ENCODE measurements around the gene MRPL11. TPM values are rescaled to one million over a fixed set of nuclear protein-coding genes. Genes with fewer than 3 reads are reported as not detected.

The MRPL11 gene
- total RNA-seq (10 to 100 TPM; 18.0 to 24.7 TPM), polyA plus RNA-seq (10 to 100 TPM; 39.9 to 45.6 TPM)

DNA sequence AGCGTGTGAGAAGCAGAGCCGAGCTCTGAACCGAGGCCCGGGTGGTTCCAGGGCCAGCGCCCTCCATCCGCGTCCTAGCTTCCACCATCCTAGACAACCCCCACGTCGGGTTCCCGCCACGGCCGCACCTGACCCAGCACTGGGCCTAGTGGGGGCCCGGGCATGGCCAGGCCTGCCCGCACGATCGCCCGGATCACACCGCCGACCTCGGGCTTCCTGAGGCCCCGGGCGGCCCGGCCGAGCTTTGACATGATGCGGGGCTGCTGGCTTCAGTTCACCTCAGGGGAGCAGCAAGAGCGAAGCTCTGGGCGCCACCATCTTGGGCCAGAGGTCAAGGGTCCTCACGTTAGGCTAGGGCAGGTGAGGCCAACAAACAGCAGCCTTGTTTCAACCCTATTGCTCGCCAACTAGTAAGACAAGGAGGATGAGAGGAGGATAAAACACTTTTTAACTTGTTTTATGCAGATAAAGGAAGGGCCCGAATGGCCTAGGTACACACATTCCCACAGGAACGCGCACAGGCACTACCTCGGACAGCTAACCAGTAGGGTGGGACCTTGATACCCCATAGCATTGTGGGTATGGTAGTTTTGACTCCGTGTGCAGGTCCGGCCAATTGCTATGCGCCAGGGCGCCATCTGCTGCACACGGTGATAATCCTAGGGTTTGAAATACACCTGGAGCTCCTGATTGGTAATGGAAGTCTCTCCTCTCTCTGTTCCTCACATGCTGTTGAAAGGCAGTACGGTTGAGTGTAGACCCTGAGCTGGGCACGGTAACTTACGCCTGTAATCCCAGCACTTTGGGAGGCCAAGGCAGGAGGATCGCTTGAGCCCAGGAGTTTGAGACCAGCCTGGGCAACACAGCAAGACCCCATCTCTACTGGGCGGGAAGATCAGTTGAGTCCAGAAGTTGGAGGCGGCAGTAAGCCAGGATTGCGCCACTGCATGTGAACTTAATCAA is at the start of gene MRPL11:
TSS of gene MRPL11 (minus strand) at position 345 of the 963 bp plus-strand sequence. CDS start at position 251, 94 bp downstream.
- TF ChIP-seq RXRA (IDR thresholded peaks at IDR 0.05) (peak; percentile 82 to 94), EGR1 (IDR thresholded peaks at IDR 0.05; ENCODE audit: low read depth in 2 of 2) (no peak), YY1 (IDR thresholded peaks at IDR 0.05) (peak; percentile 98), JUND (IDR thresholded peaks at IDR 0.05) (no peak), NR2F2 (IDR thresholded peaks at IDR 0.05) (peak; percentile 99), RAD21 (IDR thresholded peaks at IDR 0.05) (peak; percentile 66 to 76), TAF1 (conservative IDR thresholded peaks at IDR 0.05) (no peak), GABPA (IDR thresholded peaks at IDR 0.05 in 1 of 2, conservative IDR thresholded peaks at IDR 0.05 in 1 of 2) (peak in 1 of 2 donors; percentile 57), FOXA1 (IDR thresholded peaks at IDR 0.05) (no peak), HNF4A (conservative IDR thresholded peaks at IDR 0.05) (peak; percentile 52 to 59), FOXA2 (IDR thresholded peaks at IDR 0.05) (no peak), SP1 (IDR thresholded peaks at IDR 0.05) (peak; percentile 60), HNF4G (IDR thresholded peaks at IDR 0.05) (no peak)
- TF ChIP-seq, protein P1, sequence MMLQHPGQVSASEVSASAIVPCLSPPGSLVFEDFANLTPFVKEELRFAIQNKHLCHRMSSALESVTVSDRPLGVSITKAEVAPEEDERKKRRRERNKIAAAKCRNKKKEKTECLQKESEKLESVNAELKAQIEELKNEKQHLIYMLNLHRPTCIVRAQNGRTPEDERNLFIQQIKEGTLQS (IDR thresholded peaks at IDR 0.05) = peak; percentile 17
- TF ChIP-seq, protein P2, sequence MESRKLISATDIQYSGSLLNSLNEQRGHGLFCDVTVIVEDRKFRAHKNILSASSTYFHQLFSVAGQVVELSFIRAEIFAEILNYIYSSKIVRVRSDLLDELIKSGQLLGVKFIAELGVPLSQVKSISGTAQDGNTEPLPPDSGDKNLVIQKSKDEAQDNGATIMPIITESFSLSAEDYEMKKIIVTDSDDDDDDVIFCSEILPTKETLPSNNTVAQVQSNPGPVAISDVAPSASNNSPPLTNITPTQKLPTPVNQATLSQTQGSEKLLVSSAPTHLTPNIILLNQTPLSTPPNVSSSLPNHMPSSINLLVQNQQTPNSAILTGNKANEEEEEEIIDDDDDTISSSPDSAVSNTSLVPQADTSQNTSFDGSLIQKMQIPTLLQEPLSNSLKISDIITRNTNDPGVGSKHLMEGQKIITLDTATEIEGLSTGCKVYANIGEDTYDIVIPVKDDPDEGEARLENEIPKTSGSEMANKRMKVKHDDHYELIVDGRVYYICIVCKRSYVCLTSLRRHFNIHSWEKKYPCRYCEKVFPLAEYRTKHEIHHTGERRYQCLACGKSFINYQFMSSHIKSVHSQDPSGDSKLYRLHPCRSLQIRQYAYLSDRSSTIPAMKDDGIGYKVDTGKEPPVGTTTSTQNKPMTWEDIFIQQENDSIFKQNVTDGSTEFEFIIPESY (IDR thresholded peaks at IDR 0.05) = no peak
- TF ChIP-seq, protein P3, sequence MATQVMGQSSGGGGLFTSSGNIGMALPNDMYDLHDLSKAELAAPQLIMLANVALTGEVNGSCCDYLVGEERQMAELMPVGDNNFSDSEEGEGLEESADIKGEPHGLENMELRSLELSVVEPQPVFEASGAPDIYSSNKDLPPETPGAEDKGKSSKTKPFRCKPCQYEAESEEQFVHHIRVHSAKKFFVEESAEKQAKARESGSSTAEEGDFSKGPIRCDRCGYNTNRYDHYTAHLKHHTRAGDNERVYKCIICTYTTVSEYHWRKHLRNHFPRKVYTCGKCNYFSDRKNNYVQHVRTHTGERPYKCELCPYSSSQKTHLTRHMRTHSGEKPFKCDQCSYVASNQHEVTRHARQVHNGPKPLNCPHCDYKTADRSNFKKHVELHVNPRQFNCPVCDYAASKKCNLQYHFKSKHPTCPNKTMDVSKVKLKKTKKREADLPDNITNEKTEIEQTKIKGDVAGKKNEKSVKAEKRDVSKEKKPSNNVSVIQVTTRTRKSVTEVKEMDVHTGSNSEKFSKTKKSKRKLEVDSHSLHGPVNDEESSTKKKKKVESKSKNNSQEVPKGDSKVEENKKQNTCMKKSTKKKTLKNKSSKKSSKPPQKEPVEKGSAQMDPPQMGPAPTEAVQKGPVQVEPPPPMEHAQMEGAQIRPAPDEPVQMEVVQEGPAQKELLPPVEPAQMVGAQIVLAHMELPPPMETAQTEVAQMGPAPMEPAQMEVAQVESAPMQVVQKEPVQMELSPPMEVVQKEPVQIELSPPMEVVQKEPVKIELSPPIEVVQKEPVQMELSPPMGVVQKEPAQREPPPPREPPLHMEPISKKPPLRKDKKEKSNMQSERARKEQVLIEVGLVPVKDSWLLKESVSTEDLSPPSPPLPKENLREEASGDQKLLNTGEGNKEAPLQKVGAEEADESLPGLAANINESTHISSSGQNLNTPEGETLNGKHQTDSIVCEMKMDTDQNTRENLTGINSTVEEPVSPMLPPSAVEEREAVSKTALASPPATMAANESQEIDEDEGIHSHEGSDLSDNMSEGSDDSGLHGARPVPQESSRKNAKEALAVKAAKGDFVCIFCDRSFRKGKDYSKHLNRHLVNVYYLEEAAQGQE (IDR thresholded peaks at IDR 0.05) = peak; percentile 96
- TF ChIP-seq, protein P4, sequence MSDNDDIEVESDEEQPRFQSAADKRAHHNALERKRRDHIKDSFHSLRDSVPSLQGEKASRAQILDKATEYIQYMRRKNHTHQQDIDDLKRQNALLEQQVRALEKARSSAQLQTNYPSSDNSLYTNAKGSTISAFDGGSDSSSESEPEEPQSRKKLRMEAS (IDR thresholded peaks at IDR 0.05) = peak; percentile 74
- TF ChIP-seq, protein P5, sequence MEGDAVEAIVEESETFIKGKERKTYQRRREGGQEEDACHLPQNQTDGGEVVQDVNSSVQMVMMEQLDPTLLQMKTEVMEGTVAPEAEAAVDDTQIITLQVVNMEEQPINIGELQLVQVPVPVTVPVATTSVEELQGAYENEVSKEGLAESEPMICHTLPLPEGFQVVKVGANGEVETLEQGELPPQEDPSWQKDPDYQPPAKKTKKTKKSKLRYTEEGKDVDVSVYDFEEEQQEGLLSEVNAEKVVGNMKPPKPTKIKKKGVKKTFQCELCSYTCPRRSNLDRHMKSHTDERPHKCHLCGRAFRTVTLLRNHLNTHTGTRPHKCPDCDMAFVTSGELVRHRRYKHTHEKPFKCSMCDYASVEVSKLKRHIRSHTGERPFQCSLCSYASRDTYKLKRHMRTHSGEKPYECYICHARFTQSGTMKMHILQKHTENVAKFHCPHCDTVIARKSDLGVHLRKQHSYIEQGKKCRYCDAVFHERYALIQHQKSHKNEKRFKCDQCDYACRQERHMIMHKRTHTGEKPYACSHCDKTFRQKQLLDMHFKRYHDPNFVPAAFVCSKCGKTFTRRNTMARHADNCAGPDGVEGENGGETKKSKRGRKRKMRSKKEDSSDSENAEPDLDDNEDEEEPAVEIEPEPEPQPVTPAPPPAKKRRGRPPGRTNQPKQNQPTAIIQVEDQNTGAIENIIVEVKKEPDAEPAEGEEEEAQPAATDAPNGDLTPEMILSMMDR (IDR thresholded peaks at IDR 0.05; ENCODE audit: low read depth, low read length, missing input control) = peak; percentile 48
- 7% methylated on average over 45 of the region's 45 CpGs for WGBS
- DNase-seq (ENCODE audit: low spot score) = peak; percentile 88
- Histone ChIP-seq H3K9ac (ENCODE audit: low read depth in 1 of 2, low read length in 2 of 2) (peak within 1 kb of the TSS; percentile 81 to 82), H3K27me3 (ENCODE audit: control insufficient read depth in 4 of 4, insufficient read depth in 4 of 4, low read length in 3 of 4) (peaks cover 0 to 3% (median 0%) of the 10 kb centered on the region in 4 donors), H3K9me3 (ENCODE audit: control insufficient read depth in 4 of 4, low read length in 3 of 4) (peaks cover 0 to 4% (median 0%) of the 10 kb centered on the region in 4 donors), H3K36me3 (ENCODE audit: control insufficient read depth in 4 of 4, insufficient read depth in 3 of 4, low read depth in 1 of 4, low read length in 3 of 4) (peaks cover 4 to 19% (median 6%) of the 10 kb centered on the region in 4 donors), H3K4me3 (ENCODE audit: low read depth in 1 of 3, low read length in 3 of 3) (peak within 1 kb of the TSS; percentile 76 to 93 (median 80)), H3K27ac (ENCODE audit: low read depth in 1 of 2, low read length in 2 of 2) (peak within 1 kb of the TSS; percentile 88 to 93), H3K4me1 (ENCODE audit: control insufficient read depth in 4 of 4, insufficient read depth in 4 of 4, low read length in 3 of 4) (peaks cover 5 to 7% (median 6%) of the 10 kb centered on the region in 4 donors)
